NCI-H146 treated with DMSO at 0.1 percent for 48 hours (cell line): ENCODE measurements around the gene ZSCAN30.

Source experiments
- DNase-seq: peaks from one replicate; lab custom pipeline; 2025; ENCODE audit not compliant: unreplicated experiment; lab: John Stamatoyannopoulos, UW

The ZSCAN30 gene

GRCh38 chr18:35282353-35282752, 7.7 kb downstream of the ZSCAN30 start:
- no peak for DNase-seq

- no peak for DNase-seq
Observed at GRCh38 chr18:35278969-35279368, 11.1 kb downstream of the ZSCAN30 start.

GRCh38 chr18:35278085-35278484, 11.9 kb downstream of the ZSCAN30 start:
- no peak for DNase-seq

GRCh38 chr18:35277633-35278032, 12.4 kb downstream of the ZSCAN30 start:
- no peak for DNase-seq

- DNase-seq: no peak
Observed at GRCh38 chr18:35276267-35276666, 13.8 kb downstream of the ZSCAN30 start.

- no peak for DNase-seq
Observed at GRCh38 chr18:35271656-35272055, 18.4 kb downstream of the ZSCAN30 start.

GRCh38 chr18:35268821-35269220, 21.2 kb downstream of the ZSCAN30 start:
- DNase-seq: no peak

GRCh38 chr18:35267809-35268208, 22.2 kb downstream of the ZSCAN30 start:
- no peak for DNase-seq

GRCh38 chr18:35267161-35267651, 22.8 kb downstream of the ZSCAN30 start:
- peak; percentile 63 for DNase-seq

GRCh38 chr18:35264409-35264808, 25.6 kb downstream of the ZSCAN30 start:
- DNase-seq: no peak

- DNase-seq: no peak
Observed at GRCh38 chr18:35256947-35257346, 33.1 kb downstream of the ZSCAN30 start.

- no peak for DNase-seq
Observed at GRCh38 chr18:35253655-35254287, 36.3 kb downstream of the ZSCAN30 start.

- no peak for DNase-seq
Observed at GRCh38 chr18:35252466-35252865, 37.6 kb downstream of the ZSCAN30 start.

GRCh38 chr18:35248429-35248828, 41.6 kb downstream of the ZSCAN30 start:
- no peak for DNase-seq

- no peak for DNase-seq
Observed at GRCh38 chr18:35247412-35248249, 42.4 kb downstream of the ZSCAN30 start.

- DNase-seq: no peak
Observed at GRCh38 chr18:35246831-35247230, 43.2 kb downstream of the ZSCAN30 start.

- no peak for DNase-seq
Observed at GRCh38 chr18:35245719-35246317, 44.2 kb downstream of the ZSCAN30 start.

GRCh38 chr18:35244671-35245070, 45.4 kb downstream of the ZSCAN30 start:
- DNase-seq: no peak

- no peak for DNase-seq
Observed at GRCh38 chr18:35242426-35242825, 47.6 kb downstream of the ZSCAN30 start.

GRCh38 chr18:35241448-35241804, 48.6 kb downstream of the ZSCAN30 start:
- DNase-seq: peak; percentile 50

GRCh38 chr18:35240664-35241447, 49.2 kb downstream of the ZSCAN30 start, which contains the start of gene ZNF397:
ZNF397 (plus strand) TSS chr18:35241034; CDS start chr18:35242471, 1,437 bp downstream.
- DNase-seq: peak; percentile 99
